ENCODE results near the gene USP20. TPM values are rescaled to one million over a fixed set of nuclear protein-coding genes. Genes with fewer than 3 reads are reported as not detected.
A peak's percentile ranks its signal among the peaks of the same experiment; 100 is the strongest.

The USP20 gene
- polyA plus RNA-seq, 12 donors: 8.5 to 22.2 (median 11.4) TPM; not detected in 1

DNA sequence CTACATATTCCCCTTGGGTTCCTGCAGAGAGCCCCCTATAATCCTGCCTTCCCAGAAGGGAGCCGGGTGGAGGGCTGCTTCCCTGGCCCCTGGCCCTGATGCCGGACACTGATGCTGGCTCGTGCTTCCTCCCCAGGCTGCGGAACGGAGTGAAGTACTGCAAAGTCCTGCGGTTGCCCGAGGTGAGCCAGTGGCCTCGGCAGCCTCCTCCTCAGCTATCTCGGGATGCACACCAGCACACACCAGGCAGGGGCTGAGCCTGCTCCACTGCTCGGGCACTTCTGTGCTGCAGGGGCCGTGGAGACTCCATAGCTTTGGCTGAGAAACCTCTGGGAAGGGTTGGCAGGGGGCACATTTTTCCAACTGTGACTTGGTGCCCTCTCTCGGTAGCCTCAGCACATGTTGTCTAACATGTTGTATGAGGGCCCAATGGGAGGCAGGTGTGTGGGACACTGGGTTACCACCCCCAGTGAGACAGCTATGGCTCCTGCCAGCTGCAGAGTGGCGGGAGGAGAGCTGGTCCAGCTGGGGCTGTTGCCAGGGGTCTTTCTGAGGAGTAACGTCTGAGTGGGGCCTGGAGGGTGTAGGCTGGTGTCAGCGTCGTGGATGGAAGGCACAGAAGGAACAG lies 38.4 kb downstream of the USP20 start:
- DNase-seq: no peak

DNA sequence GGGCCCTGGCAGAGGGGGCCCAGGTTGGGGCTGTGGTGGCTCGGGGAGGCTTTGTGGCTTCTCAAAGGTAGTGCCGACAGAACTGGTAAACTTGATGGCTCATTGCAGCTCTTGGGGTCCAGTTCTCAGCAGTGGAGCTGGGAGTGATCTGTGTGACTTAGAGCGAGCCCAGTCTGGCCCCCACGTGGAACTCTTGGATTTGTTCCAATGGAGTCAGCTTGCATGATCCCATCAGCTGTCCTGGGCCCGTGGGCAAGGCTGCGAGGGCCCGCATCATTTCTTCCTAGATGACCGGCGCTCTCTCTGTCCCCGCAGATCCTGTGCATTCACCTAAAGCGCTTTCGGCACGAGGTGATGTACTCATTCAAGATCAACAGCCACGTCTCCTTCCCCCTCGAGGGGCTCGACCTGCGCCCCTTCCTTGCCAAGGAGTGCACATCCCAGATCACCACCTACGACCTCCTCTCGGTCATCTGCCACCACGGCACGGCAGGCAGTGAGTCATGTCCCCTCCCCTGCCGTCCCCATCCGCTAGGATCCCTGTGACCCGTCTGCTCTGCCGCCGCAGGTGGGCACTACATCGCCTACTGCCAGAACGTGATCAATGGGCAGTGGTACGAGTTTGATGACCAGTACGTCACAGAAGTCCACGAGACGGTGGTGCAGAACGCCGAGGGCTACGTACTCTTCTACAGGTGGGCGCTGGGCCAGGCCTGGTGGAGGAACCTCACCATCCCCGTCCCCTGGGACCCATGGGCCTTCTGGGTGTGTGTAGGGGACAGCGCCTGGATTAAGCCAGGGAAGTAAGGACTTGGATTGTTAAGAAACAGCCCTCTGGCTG lies 39.2 kb downstream of the USP20 start:
- DNase-seq: no peak

DNA sequence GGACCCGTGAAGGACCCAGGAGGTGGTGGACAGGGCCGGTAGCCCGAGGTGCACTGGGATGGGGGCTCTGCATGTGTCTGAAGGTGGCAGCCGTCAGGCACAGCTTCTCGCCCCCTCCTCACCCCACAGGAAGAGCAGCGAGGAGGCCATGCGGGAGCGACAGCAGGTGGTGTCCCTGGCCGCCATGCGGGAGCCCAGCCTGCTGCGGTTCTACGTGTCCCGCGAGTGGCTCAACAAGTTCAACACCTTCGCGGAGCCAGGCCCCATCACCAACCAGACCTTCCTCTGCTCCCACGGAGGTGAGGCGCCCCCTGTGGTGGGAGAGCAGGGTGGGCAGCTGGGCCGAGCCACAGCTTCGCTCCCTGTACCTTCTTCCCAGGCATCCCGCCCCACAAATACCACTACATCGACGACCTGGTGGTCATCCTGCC lies 39.9 kb downstream of the USP20 start:
- no peak for DNase-seq

DNA sequence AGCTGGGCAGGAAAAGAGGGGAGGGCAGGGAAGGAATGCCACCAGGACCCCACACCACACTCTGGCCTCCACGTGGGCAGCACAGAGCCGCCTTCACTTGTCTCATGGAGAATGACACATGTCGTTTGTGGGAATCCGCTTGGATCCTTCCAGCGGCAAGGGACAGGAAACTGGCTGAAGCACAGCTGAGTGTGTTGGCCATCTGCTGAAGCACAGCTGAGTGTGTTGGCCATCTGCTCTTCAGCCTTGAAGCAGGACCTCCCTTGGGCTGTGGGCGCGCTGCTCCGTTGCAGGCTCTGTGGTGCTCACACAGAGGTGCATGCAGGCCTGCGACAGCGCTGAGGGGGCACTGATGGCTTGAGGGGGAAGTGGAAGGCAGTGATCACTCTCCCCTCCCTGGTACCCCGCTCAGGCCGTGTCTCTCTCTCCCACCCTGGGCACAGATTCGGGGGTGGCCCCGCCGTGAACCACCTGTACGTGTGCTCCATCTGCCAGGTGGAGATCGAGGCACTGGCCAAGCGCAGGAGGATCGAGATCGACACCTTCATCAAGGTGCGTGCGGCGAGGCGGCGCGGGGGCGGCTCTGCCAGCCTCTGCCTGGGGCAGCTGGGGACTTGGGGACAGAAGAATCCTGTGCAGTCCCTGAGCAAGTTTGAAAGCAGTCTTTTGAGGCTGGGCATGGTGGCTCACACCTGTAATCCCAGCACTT lies 40.6 kb downstream of the USP20 start:
- no peak for DNase-seq

DNA sequence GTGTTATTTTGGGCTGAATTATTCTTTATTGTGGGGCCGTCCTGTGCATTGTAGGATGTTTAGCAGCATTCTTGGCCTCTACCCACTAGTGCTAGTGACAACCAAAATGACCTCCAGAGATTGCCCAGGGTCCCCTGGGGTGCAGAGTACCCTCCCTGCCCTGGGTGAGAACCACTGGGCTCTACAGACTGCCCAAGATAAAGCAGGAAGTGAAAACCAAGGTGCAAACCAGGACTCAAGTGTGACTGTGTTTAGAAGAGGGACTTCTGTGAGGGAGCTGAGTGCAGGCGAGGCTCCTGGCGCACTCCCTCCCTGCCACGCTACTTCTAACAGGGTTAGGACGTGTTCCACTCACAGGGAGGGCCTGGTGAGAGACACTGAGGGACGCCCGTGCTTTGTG lies 41.6 kb downstream of the USP20 start:
- DNase-seq: no peak

DNA sequence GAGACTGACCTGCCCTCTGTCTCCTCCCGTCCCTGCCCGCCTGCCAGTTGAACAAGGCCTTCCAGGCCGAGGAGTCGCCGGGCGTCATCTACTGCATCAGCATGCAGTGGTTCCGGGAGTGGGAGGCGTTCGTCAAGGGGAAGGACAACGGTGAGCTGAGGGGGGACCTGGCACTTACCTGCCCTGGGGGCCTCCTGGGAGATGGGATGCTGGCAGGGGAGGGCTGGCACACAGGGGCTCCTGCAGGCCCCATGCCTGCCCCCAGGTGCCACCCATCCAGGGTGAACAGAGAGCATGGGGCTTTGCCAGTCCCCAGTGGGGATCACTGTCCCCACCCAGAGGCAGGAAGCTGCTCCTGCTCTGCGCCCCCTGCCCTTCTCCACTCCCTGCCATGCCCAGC lies 43.0 kb downstream of the USP20 start:
- no peak for DNase-seq

DNA sequence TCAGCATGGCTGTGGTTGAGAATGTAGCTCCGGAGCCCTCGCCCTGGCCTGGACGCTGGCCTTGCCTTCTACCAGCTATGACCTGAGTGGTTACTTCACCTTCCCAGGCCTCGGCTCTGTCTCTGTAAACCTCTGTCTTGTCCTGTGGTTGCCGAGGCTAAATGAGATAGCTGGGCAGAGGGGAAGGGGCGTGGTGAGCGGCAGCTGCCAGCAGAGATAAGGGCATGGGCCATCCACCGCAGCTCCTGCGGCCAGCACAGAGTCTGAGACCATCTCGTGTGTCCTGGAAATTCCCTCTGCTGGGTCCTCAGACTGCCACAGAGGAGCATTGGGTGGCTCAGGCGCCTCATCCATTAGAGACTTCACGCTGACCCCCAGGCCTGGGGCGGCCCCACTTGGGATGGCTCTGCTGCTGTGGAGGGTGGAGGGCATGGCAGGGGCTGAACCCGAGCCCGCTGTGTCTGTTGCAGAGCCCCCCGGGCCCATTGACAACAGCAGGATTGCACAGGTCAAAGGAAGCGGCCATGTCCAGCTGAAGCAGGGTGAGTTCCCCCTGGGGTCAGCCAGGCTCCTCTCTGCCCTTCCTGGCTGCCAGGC lies 43.9 kb downstream of the USP20 start:
- no peak for DNase-seq

DNA sequence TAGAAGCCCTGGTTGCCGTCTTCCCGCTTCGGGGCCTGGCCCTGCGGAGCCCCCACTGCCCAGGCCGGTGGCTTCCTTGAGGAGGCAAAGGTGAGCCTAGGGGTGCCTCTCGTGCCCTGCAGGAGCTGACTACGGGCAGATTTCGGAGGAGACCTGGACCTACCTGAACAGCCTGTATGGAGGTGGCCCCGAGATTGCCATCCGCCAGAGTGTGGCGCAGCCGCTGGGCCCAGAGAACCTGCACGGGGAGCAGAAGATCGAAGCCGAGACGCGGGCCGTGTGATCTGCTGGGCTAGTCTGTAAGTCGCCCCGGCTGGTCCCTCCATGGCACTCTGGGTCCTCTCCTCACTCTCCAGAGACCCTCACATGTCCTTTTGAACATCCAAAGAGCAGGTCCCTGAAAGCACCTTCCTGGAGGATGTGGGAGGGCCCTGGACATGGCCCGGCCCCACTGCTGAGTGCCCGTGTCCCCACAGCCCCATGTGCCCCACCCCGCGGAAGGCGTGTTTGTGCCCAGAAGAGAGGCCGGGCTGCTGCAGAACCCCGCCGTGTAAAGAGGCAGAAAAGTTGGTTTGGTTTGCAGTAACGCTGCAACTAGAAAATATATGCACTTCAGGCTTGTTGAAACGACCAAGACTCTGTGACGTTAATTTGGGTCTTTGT lies 44.9 kb downstream of the USP20 start:
- no peak for DNase-seq

DNA sequence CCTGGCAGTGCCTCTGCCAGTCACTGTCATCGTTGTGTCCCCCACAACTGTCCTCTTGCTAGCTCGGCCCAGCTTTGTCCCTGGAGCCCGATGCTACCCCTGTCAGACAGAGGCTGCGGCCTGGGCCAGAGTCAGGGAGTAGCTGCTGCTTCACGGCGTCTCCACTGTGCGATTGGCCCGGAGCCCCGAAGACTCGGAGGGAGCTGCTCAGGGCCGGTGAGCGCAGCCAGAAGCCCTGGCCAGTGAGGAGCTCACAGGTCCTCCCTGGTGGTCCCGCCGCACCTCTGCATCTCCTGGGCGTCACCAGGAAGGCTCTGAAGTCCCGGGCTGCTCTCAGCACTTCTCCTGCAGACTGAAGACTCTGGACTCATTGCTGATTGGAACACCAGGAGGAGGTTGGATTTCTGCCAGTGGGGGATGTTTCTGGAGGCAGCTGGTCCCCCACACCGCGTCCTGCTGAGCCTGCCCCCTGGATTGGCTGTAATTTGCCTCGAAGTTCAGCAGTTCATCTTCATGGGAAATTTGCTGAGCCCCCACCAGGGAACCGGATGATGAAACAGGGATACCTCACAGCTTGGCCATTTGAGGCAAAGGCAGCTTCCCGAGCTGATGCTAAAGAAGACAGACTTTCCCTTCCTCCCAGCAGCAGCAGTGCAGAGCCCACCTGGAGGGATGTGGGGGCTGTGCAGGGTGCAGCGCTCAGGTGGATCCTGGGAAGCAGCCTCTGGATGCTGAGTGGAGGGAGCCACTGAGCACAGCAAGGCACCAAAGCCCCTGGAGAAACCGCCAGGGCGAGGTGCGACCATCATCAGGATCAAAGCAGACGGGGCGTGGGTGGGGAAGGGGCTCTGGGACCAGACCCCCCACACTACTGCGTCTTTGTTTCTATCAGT lies 45.6 kb downstream of the USP20 start:
- DNase-seq: peak; percentile 89

DNA sequence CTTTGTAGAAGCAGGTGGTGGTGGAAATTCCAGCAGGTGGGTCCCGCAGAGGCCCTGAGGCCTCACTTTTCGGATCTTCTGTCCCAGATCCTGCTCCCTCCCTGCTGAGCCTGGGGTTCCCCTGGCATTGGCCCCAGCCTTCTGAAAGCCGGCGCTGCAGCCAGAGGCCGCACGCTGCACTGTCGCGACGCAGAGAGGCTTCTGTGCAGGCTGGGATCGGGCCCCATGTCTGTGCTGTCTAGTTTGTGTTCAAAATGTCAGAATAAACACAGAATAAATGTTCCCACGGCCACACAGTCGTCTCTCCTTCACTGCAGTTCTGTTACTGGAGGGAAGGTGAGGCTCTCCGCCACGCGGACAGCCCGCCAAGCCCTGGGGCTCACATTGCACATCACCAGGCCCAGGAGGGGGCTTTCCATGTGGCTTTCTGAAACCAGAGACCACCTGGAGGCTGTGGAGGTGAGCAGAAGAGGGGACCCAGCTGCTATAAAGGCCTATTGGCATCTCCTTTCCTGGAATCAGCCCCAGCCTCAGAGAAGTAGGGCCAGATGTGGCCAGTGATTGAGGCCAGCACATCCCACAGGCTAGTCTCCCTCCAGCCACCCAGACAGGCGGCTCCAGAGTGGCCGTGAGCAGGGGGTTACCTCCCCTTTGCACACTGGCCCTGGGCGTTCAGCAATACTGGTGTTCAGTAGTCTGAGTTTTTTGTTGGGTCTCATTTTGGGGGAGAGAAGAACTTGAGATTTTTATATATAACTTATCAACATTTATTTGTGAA lies 46.5 kb downstream of the USP20 start:
- no peak for DNase-seq

DNA sequence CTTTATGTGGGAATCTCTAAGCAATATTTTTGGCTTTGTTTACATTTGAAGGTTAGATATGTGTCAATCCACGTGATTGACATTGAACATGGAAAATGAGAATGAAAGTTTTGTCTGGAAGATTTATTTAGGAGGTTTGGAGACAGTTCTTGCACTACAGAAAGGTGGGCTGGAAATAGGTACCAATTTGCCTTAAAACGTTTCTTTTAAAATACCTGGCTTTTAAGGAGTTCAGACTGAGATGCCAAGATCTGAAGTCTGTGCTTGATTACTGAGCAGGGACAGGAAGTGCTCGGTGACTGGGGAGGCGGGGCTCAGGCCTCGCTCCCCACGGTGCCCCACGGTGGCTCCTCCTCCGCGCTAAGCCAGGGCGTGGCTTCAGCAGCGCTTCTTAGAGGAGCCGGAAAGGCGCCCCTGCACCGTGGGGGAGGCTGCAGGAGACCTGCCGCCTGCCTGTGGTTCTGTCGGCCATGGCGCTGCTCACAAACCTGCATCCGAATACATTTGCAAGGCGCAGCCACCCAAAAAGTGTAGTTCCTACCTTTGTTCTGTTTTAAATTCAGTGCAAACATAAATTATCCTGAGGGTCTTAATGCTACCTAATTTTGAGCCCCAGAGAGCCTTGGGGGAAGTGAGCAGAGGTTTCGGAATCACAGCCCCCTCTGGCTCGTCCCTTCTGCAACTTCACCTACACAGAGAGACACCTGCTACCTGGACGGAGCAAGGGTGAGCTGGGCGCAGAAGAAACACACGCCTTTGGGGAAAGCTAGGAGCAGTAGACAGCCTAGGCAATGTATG lies 49.2 kb downstream of the USP20 start:
- DNase-seq: no peak

DNA sequence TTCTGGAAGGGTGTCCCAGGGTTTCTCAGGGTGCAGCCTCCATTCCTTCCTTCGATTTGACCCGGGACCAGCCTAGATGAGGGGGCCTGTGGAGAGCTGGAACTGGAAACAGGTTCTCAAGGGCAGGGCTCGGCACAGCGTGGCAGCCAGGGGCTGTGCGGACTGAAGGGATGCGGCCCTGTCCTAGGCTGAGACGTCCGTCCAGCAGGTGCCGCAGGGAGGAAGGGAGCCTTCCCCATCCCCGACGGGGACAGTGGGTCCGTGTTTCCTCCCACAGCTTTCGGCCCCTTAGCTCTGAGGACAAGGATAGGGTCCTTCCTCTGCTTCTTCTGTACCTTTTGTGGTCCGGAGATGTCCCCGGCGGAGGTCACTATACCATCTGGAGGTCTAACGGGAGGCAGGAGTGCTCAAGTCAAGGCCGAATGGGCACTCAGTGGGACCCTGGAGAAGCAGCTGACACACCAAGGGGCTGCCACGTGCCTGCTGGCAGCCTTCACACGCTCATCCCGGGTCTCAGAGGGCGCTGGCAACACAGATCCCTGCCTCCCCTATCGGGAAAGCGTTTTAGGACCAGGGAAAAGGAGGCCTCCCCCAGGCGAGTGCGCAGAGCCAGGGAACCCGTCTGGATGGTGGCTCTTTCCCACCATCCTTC lies 49.9 kb downstream of the USP20 start:
- no peak for DNase-seq

DNA sequence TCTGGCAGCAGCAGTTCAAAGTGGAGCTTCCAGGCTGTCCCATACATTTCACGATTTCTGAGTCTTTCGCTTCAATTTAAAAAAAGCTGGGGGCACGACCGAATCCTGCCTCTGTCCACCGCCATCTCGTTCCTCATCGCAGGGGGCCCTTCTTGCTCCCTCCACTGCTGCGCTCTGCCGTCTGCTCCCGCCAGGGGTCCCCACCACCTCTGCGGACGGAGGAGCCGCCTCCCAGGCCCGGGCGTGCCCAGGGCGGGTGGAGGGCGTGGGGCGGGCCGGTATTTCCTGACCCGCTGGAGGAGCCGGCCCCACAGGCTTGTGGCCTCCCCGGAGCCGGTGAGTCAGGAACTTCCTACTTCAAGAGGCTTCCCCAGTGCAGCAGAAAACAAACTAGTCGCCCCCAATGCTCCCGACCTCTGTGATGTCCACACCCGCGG lies 50.4 kb downstream of the USP20 start:
- peak; percentile 86 for DNase-seq

DNA sequence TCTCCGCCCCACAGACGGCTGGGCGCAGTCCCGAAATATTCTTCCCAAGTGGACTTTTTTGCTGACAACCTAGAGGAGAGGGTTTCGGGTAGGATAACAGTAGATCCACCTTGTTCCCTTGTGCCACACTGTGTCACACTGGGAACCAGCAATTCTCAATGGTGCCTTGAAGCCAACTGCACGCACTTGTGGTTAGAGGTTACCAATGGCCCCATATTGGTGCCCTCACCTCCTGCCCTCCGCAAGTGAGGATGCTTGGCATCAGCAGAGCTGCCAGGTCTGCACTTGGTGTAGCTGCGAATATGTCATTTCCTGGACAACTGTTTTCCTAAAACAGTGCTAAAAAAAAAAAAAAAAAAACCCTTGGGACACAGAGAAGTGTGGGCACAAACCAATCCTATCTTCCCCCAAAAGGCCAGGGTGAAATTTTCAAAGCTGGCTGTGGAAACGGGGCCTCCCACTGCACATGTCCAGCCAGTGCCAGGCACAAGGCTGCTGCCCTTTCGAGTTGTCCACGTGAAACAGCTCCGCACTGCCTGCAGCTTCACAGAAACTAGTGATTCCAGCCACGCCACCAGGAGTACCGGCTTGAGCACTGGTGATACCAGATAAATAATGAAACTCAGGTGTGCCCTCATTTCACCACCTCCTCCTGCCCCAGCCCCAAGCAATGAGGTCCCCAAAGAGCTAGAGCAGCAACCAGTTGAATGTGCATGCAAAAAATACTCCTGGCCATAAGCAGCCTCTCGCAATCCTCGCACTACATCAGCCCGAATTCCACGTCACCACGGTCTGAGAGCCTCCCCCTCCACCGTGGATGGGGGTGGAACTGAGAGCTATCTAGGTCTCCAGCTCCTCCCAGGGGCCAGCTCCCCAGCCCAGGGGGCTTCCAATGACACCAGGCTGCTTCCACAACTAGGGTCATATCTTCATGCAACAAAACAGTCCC lies 51.2 kb downstream of the USP20 start:
- no peak for DNase-seq

DNA sequence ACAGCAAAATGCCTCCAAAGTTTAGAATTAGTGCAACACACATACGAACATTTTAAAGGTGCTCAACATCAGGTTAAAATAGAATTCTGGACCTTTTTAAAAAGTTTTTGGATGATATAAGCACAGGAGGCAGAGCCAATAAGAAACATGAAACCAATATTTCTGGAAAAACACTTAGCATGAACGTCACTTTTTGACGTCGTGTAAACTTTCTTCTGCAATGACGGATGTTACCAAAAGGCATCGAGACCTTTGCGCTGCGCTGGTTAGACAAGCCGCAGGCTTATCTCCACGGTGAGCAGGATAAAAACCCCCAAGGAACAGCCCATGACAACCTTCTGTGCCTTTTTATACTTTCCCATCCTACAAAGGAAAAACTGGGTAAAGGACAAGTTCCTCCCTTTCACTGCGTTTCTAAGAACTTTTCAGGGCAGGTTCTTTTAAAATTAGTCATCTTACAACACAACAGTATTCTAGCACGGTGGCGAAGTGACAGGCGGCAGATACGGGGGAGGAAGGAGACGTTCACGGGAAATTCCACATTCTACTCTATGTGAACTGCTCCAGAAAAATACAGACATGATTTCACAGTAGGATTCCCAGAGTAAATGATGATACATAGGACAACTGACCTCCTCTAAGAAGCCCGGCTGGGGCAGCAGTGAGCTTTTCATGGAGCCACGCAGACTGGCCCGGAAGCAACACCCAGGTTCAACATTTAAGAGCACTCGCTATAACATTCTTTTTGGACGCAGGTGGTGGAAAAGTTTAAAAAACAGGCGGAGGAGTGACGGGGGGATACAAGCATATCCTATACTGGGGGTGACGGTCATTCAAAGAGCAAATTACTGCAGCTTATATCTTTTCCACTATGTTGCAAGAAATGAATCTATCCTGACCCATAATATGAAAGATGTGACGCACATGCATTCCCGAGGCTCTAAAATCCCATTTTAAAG lies 52.4 kb downstream of the USP20 start:
- no peak for DNase-seq

Data from muscle of arm (tissue), 12 donors.